GM18505 (cell line): ENCODE data around the gene ITK.
"Not testable (repeated sequence)": the region's sequence is repeated elsewhere in the genome, so short reads cannot be mapped to it uniquely, and the experiment has no call there.

Experiments used
- ATAC-seq: cut with Tn5 transposase; IDR thresholded peaks from one replicate; pipeline ENCODE4 v1.9.1; 2021; ENCODE audit not compliant: unreplicated experiment
- POLR2A ChIP-seq: IDR thresholded peaks from 4 replicates; pipeline ENCODE4 v1.6.1; 2011; ENCODE audit warnings: borderline replicate concordance; ENCODE audit not compliant: insufficient read depth, insufficient read length; ENCODE audit errors: extremely low read depth

Gene ITK

GRCh38 chr5:157160001-157160400 is 20.6 kb upstream of the ITK start:
- no peak for ATAC-seq
- TF ChIP-seq POLR2A = no peak

DNA sequence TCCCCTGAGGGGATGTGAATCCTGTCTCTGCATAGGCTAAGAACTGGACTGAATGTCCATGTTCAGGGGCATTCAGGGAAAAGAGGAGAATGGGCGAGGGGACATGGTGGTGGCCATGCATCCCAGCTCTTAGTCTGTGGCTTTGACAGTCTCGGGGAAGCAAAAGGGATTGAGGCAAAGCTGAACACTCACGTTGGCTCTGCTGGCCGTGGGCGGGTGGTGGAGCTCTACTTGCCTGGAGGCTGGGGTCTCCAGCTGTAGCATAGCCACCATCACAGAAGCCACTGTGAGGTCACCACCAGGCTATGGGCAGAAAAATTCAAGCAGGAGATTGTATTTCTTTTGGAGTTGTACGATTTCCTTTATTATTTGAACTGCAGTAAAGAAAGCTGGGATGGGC is 18.6 kb upstream of the ITK start:
- TF ChIP-seq POLR2A = no peak

DNA sequence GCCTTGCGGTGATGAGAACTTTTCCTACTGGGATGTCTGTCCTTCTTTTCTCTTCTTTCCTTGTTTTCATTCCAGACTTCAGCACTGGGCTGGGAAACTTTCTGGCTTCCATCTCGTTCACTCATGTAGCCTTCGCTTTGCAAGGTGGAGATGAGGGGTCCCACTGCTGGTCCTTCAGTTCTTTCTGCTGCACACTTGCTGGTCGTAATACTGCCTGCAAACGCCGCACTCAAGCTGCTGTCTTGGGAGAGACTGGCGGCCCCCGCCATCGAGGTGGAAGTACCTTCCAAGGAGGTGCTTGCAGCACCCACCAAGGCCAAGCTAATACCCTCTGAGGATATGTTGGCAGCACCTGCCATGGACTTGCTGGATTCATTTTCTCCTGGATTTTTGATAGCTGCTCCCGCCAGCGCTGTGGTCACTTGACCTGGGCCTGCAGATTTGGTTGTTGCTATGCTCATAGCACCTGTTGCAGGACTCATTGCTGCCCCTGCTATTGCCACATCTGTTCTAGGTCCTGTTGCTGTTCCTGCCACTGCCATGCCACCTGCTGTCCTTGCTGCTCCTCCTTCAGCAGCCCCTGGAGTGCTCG is 17.6 kb upstream of the ITK start:
- TF ChIP-seq POLR2A = no peak
- no peak for ATAC-seq

More for the DNA sequence above, 18.6 kb upstream of the ITK start:
- no peak for ATAC-seq

DNA sequence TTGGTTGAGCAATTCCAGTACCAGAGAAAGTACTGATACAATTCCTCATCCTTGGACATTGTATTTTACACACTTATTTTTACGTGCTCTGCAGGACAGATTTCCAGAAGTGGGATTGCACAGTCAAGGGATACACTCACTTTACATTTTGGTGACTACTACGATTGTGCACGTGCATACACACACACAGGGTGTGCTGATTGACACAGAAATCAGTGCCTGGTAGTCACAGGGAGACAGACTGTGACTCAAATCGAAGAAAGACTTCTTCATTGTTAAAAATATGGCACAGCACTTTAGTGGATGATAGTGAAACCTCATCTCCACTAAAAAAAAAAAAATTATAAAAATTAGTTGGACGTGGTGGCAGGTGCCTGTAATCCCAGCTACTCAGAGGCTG is 16.1 kb upstream of the ITK start:
- ATAC-seq = no peak
- no peak for TF ChIP-seq POLR2A

DNA sequence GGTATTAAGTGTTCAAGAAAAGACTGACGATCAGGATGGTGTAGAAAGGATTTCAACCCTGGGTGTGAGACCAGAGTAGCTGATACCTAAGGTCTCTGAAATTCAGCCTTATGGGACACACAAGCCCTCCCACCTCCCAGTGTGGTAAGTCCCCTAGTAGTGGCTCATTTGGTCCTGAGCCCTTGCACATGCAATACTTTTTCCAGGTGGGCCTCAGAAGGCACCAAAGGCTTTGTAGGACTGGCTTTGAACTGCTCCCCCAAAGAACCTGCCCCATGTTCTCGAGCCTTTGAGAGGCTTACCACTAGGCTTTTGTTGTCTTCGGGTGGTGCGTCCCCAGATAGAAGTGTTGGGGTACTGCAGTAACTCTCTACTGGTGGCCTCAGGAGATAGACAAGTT is 15.4 kb upstream of the ITK start:
- TF ChIP-seq POLR2A = no peak
- no peak for ATAC-seq

- no peak for ATAC-seq
- no peak for TF ChIP-seq POLR2A
These were observed 15.0 kb upstream of the ITK start for GRCh38 chr5:157165668-157166067.

- no peak for ATAC-seq
- no peak for TF ChIP-seq POLR2A
These were observed 14.1 kb upstream of the ITK start, which contains the start of gene GARIN3 for GRCh38 chr5:157166214-157167213. Gene GARIN3, minus strand, starts transcription at chr5:157166264. Its CDS starts 96 bp downstream, at chr5:157166168.

DNA sequence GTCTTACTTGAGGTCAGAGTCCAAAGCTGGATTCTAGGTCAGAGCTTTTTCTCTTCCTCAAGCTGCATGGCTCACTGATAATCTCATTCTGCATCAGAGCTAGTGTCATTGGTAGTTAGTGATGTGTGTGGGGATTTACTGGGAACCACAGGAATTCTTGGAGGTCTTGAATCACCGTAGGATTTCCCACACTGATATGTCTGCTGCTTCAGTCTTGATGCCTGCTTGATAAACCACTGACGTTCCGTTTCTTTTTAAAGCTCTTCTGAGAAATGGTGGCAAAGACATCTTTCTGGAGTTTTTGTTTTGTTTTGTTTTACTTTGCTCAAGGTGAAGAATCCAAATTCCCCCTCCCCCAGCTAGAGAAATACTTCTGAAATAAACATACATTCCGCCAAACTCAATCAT is 13.4 kb upstream of the ITK start:
- no peak for ATAC-seq
- no peak for TF ChIP-seq POLR2A

- ATAC-seq = no peak
- TF ChIP-seq POLR2A = no peak
These were observed 12.4 kb upstream of the ITK start for GRCh38 chr5:157168286-157168685.

DNA sequence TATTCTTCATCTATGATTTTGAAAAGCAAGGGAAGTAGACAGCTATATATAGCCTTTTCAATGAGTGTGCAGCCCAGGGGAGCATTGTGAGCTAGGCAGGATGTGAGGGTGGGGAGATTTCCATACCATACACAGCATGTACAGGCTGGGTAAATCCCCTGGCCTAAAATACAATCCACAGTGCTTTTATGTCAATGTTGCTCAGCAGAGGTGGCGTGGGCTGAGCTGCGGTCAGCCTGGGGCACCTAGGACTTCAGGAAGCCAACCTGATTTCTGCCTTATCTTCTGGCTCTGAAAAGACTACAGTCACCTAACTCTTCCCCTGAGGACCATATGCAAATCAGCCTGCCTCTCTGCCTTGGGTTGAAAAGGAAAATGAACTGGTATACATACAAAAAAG is 8.2 kb upstream of the ITK start:
- ATAC-seq = peak; percentile 99
- no peak for TF ChIP-seq POLR2A

- no peak for ATAC-seq
These were observed 5.5 kb upstream of the ITK start for GRCh38 chr5:157175071-157175612.

DNA sequence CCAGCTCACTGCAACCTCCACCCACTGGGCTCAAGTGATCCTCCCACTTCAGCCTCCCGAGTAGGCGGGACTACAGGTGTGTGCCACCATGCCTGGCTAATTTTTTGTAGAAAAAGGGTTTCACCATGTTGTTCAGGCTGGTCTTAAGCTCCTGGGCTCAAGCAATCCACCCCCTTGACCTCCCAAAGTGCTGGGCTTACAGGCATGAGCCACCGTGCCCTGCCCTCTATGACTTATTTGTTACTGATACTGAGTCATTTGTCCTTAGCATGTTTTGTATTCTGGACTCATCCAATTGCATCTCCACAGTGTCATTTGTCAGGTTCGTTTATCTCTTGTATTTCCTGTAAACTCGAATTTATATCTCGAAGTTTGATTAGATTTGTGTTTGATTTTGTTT is 2.7 kb upstream of the ITK start:
- no peak for TF ChIP-seq POLR2A
- no peak for ATAC-seq

More at GRCh38 chr5:157175071-157175612, 5.5 kb upstream of the ITK start:
- no peak for TF ChIP-seq POLR2A

GRCh38 chr5:157178966-157179365 is 1.7 kb upstream of the ITK start:
- TF ChIP-seq POLR2A = no peak
- ATAC-seq = no peak

DNA sequence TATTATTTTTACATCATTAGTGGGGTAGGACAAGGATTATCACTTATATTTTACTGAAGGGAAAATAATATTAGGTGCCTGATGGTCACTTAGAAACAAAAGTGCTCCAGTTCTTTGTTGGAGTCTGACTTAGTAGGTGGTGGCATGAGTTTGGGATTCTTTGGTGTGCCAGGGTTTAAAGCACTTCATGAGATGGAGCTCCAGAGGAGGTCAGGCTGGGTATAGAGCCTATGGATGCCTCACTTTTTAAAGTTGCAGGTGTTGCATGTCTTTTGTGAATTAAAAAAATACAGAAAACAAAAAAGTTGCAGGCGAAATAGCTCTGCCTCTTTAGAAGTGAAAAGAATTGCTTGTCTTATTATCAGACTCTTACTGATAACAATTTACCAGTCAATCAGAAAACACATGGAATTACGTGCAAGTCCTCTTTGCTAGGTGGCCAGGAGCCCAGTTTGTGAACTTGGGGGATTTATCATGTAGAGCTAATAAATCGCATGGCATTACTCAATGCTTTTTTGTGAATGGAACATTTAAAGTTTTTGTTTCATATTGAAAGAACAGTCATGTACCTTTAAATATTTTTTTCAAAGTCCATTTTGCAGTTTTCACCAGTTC is 1.6 kb downstream of the ITK start:
- TF ChIP-seq POLR2A = no peak
- no peak for ATAC-seq

GRCh38 chr5:157184117-157184670 is 3.6 kb downstream of the ITK start:
- no peak for TF ChIP-seq POLR2A
- no peak for ATAC-seq

GRCh38 chr5:157185122-157185521 is 4.5 kb downstream of the ITK start:
- ATAC-seq = not testable (repeated sequence)
